ENCODE data around the gene SAMD9. TPM values are rescaled to one million over a fixed set of nuclear protein-coding genes. Genes with fewer than 3 reads are reported as not detected.
A peak's percentile ranks its signal among the peaks of the same experiment; 100 is the strongest.

The SAMD9 gene
- total RNA-seq, 4 donors from 2014 or later = 2.6 to 25.6 (median 14.3) TPM

- peaks cover 0 to 29% (median 5%) of the 10 kb centered on the region in 4 donors for H3K4me1 ChIP-seq
- H3K27me3 ChIP-seq = no peaks in the 10 kb centered on the region
- H3K4me3 ChIP-seq = no peak overlapping the region
- intact Hi-C loops (cut with DNase I; ENCODE audit: low total_unique reads) = no loop called here
- no peak for DNase-seq
- peak overlapping the region in 1 of 4 donors; percentile 73 for H3K27ac ChIP-seq
- in situ Hi-C loops (cut with MboI; ENCODE audit: low pct_ligation_motif_present in 1 of 4, low pct_unique_long_range_greater_than_20kb in 1 of 4, low sequenced_read_pairs in 3 of 4) = no loop called here
- peaks cover 0 to 29% (median 2%) of the 10 kb centered on the region in 4 donors for H3K36me3 ChIP-seq
- no peaks in the 10 kb centered on the region for H3K9me3 ChIP-seq
- WGBS, 2 donors (ENCODE audit: low coverage in 1 of 2) = 32% methylated on average over 1 of the region's 1 CpG; no CpG with 5 or more reads in 1 of the 2 donors
- TF ChIP-seq POLR2A (IDR thresholded peaks at IDR 0.05) = no peak
- no peak for TF ChIP-seq CTCF (IDR thresholded peaks at IDR 0.05)
- no peak for TF ChIP-seq EP300 (IDR thresholded peaks at IDR 0.05; ENCODE audit: low read depth)
- no peak for TF ChIP-seq POLR2AphosphoS5 (IDR thresholded peaks at IDR 0.05)
Measured at GRCh38 chr7:93146036-93146435, 28.3 kb upstream of the SAMD9 start.

- Histone ChIP-seq H3K4me3 (no peak overlapping the region), H3K9me3 (no peaks in the 10 kb centered on the region), H3K27me3 (no peaks in the 10 kb centered on the region), H3K27ac (no peak overlapping the region), H3K36me3 (peaks cover 0 to 29% (median 2%) of the 10 kb centered on the region in 4 donors), H3K4me1 (peaks cover 0 to 29% (median 5%) of the 10 kb centered on the region in 4 donors)
- intact Hi-C loops (cut with DNase I; ENCODE audit: low total_unique reads) = no loop called here
- in situ Hi-C loops (cut with MboI; ENCODE audit: low pct_ligation_motif_present in 1 of 4, low pct_unique_long_range_greater_than_20kb in 1 of 4, low sequenced_read_pairs in 3 of 4) = no loop called here
- DNase-seq = no peak
- 53 to 77% methylated on average over 2 to 3 of the region's 3 CpGs for WGBS, 2 donors (ENCODE audit: low coverage in 1 of 2)
- TF ChIP-seq POLR2A (IDR thresholded peaks at IDR 0.05) (no peak), POLR2AphosphoS5 (IDR thresholded peaks at IDR 0.05) (no peak), CTCF (IDR thresholded peaks at IDR 0.05) (no peak), EP300 (IDR thresholded peaks at IDR 0.05; ENCODE audit: low read depth) (no peak)
Measured at GRCh38 chr7:93145354-93145753, 27.6 kb upstream of the SAMD9 start.

- TF ChIP-seq POLR2A (IDR thresholded peaks at IDR 0.05) (no peak), CTCF (IDR thresholded peaks at IDR 0.05) (no peak), POLR2AphosphoS5 (IDR thresholded peaks at IDR 0.05) (no peak), EP300 (IDR thresholded peaks at IDR 0.05; ENCODE audit: low read depth) (no peak)
- in situ Hi-C loops (cut with MboI; ENCODE audit: low pct_ligation_motif_present in 1 of 4, low pct_unique_long_range_greater_than_20kb in 1 of 4, low sequenced_read_pairs in 3 of 4) = no loop called here
- no peaks in the 10 kb centered on the region for H3K27me3 ChIP-seq
- H3K4me3 ChIP-seq = no peak overlapping the region
- 92 to 100% methylated on average over 1 of the region's 1 CpG for WGBS, 2 donors (ENCODE audit: low coverage in 1 of 2)
- no peak for DNase-seq
- intact Hi-C loops (cut with DNase I; ENCODE audit: low total_unique reads) = no loop called here
- H3K36me3 ChIP-seq = peaks cover 0 to 49% (median 7%) of the 10 kb centered on the region in 4 donors
- no peak overlapping the region for H3K27ac ChIP-seq
- H3K9me3 ChIP-seq = no peaks in the 10 kb centered on the region
- H3K4me1 ChIP-seq = peaks cover 0 to 16% (median 3%) of the 10 kb centered on the region in 4 donors
Measured at GRCh38 chr7:93142127-93142526, 24.3 kb upstream of the SAMD9 start.

- intact Hi-C loops (cut with DNase I; ENCODE audit: low total_unique reads) = no loop called here
- H3K9me3 ChIP-seq = peaks cover under 1 to 5% of the 10 kb centered on the region in 2 donors
- in situ Hi-C loops (cut with MboI; ENCODE audit: low pct_ligation_motif_present in 1 of 4, low pct_unique_long_range_greater_than_20kb in 1 of 4, low sequenced_read_pairs in 3 of 4) = no loop called here
- no peak overlapping the region for H3K4me3 ChIP-seq
- peaks cover 0 to 1% (median 0%) of the 10 kb centered on the region in 4 donors for H3K4me1 ChIP-seq
- TF ChIP-seq POLR2A (IDR thresholded peaks at IDR 0.05) (no peak), CTCF (IDR thresholded peaks at IDR 0.05) (no peak), EP300 (IDR thresholded peaks at IDR 0.05; ENCODE audit: low read depth) (no peak), POLR2AphosphoS5 (IDR thresholded peaks at IDR 0.05) (no peak)
- 89 to 96% methylated on average over 3 of the region's 3 CpGs for WGBS, 2 donors (ENCODE audit: low coverage in 1 of 2)
- H3K36me3 ChIP-seq = peaks cover 0 to 63% (median 10%) of the 10 kb centered on the region in 4 donors
- no peak for DNase-seq
- H3K27me3 ChIP-seq = no peaks in the 10 kb centered on the region
- H3K27ac ChIP-seq = no peak overlapping the region
Measured at GRCh38 chr7:93140582-93141191, 22.9 kb upstream of the SAMD9 start.

Measured in transverse colon (tissue), 4 donors.